Activated CD4-positive, alpha-beta T cell treated with anti-CD3 and anti-CD28 coated beads, Interleukin-2, amount 10 ng/mL, durations not matched to agents 24 days and 14 days (primary cell): Measurements from ENCODE around the gene ABLIM2. TPM values are rescaled to one million over a fixed set of nuclear protein-coding genes. Genes with fewer than 3 reads are reported as not detected.
A peak's percentile ranks its signal among the peaks of the same experiment; 100 is the strongest.

ENCODE experiments used
- DNase-seq: peaks from one replicate; pipeline ENCODE4 v3.0.0; 2022
- H3K27ac Mint-ChIP-seq: one replicate; pipeline ENCODE4 v1.8.0; 2022; ENCODE audit warnings: mild to moderate bottlenecking, mixed read lengths
- H3K27me3 Mint-ChIP-seq: one replicate; pipeline ENCODE4 v1.8.0; 2022; ENCODE audit warnings: mixed read lengths
- H3K36me3 Mint-ChIP-seq: one replicate; pipeline ENCODE4 v1.8.0; 2022; ENCODE audit warnings: low read depth, mild to moderate bottlenecking, mixed read lengths
- H3K4me1 Mint-ChIP-seq: one replicate; pipeline ENCODE4 v1.8.0; 2021; ENCODE audit warnings: mixed read lengths
- H3K4me3 Mint-ChIP-seq: one replicate; pipeline ENCODE4 v1.8.0; 2022; ENCODE audit warnings: mild to moderate bottlenecking, moderate library complexity, mixed read lengths
- H3K9me3 Mint-ChIP-seq: one replicate; pipeline ENCODE4 v1.8.0; 2021; ENCODE audit warnings: mixed read lengths
- intact Hi-C: fragments of 100-400 bp; cut with micrococcal nuclease; formaldehyde crosslinking; loops from one replicate; pipeline ENCODE4 v1.15.1; 2023
- total RNA-seq: library from RNA; stranded (reverse); gene quantifications from 2 replicates; pipeline ENCODE4 v1.2.3, GENCODE V29; 2022

The ABLIM2 gene
- total RNA-seq, 1 donor from 2014 or later: 0.63 TPM

DNA sequence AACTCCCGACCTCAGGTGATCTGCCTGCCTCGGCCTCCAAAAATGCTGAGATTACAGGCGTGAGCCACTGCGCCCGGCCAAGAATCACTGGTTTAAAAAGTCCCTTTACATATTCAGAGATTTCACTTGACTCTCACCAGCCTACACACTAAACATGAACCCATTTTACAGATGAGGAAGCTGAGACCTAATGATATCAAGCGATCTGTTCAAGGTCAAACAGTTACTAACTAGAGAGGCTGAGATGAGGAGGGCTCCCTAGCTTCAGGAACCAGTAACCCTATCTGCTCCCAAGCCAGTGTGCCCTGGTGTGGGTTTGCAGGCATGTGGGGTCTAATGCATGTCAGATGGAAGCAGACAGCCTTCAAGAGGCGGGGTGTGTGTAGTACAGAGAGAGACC, 159.3 kb downstream of the ABLIM2 start:
- no peak for DNase-seq
- intact Hi-C loops: no loop called here
- H3K27ac Mint-ChIP-seq: no peak overlapping the region

DNA sequence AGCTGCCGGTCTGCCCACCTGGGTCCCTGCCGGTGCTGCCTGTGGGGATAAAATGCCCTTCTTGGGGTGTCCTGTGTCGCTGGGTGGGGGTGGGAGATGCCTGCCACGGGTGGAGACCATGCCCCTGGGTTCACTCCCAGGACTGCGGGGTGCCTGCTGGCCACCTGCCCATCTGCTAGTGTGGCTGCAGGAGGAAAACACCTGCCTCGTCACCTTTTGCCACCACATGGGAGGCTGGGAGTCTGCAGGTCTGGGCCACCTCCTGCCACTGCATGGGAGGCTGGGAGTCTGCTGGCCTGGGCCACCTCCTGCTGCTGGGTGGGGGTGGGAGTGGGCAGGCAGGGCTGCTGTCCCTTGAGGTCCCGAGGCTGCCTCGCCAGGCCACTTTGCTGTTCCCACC, 160.2 kb downstream of the ABLIM2 start:
- intact Hi-C loops: no loop called here
- Mint-ChIP-seq H3K27ac (no peak overlapping the region), H3K27me3 (peaks cover 5% of the 10 kb centered on the region), H3K4me1 (no peaks in the 10 kb centered on the region), H3K9me3 (no peaks in the 10 kb centered on the region), H3K36me3 (no peaks in the 10 kb centered on the region), H3K4me3 (no peak overlapping the region)
- no peak for DNase-seq

More for the DNA sequence above, 159.3 kb downstream of the ABLIM2 start:
- H3K27me3 Mint-ChIP-seq: peaks cover 5% of the 10 kb centered on the region
- H3K4me3 Mint-ChIP-seq: no peak overlapping the region
- H3K9me3 Mint-ChIP-seq: no peaks in the 10 kb centered on the region
- H3K36me3 Mint-ChIP-seq: no peaks in the 10 kb centered on the region
- no peaks in the 10 kb centered on the region for H3K4me1 Mint-ChIP-seq

DNA sequence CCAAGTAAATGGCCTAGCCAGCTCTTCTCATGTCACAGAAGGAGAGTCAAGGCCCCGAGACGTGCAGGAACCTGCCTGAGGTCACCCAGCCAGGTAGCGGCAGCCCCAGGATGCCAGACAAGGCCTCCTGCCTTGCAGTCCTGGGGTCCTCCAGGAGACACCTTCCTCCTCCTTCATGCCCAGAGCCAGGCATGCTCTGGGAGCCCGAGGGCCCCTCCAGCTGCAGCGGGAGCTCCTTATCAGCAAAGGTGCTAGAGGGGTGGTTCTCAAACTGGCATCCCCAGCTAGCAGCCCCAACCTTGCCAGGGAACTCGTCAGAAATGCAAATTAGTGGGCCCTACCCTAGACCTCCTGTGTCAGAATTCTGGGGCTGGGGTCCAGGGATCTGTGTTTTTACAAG, 162.7 kb downstream of the ABLIM2 start:
- intact Hi-C loops: no loop called here
- H3K27me3 Mint-ChIP-seq: peaks cover 5% of the 10 kb centered on the region
- no peak overlapping the region for H3K4me3 Mint-ChIP-seq
- no peak for DNase-seq
- H3K36me3 Mint-ChIP-seq: no peaks in the 10 kb centered on the region
- H3K27ac Mint-ChIP-seq: no peak overlapping the region
- no peaks in the 10 kb centered on the region for H3K9me3 Mint-ChIP-seq
- no peaks in the 10 kb centered on the region for H3K4me1 Mint-ChIP-seq

DNA sequence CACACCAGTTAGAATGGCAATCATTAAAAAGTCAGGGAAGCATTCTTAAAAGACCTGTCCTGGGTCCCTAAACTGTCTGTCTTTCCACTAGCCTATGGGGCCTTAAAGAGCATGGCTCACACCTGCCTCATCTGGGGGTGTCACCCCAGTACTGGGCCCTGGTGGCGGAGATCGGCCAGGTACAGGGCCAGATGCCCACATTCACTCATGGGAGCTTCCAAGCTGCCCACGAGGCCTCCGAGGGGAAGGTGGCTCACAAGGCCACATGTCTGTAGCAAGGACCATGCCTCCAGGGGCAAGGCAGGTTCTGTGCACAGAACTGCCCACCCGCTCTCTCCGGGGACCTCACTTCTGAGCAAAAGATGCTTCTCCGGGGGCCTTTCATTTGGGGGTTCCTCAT, 163.5 kb downstream of the ABLIM2 start:
- DNase-seq: no peak
- intact Hi-C loops: no loop called here
- H3K27ac Mint-ChIP-seq: no peak overlapping the region
- H3K27me3 Mint-ChIP-seq: peaks cover 5% of the 10 kb centered on the region
- H3K9me3 Mint-ChIP-seq: no peaks in the 10 kb centered on the region
- H3K4me3 Mint-ChIP-seq: no peak overlapping the region
- H3K36me3 Mint-ChIP-seq: no peaks in the 10 kb centered on the region
- H3K4me1 Mint-ChIP-seq: no peaks in the 10 kb centered on the region

DNA sequence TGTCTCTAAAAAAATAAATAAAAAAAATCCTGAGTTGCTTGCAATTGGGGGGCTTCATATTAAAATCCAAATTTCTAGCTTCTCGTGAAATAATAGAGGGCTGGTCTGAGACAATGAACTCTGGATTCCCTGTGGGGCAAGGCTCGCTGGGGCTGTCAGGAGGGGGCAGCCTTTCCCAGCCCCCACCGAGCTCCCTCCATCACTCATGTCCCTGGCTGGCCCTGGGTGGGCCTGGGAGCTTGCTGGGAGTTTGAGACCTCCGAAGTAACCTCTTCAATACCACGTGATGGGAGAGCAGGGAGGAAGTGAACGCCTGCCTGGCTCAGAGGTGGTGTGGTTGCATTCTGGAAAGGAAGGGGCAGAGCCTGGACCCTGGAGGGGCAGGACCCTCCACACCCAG, 164.9 kb downstream of the ABLIM2 start:
- no peaks in the 10 kb centered on the region for H3K36me3 Mint-ChIP-seq
- no peak for DNase-seq
- H3K9me3 Mint-ChIP-seq: no peaks in the 10 kb centered on the region
- no peak overlapping the region for H3K27ac Mint-ChIP-seq
- no peaks in the 10 kb centered on the region for H3K4me1 Mint-ChIP-seq
- H3K4me3 Mint-ChIP-seq: no peak overlapping the region
- intact Hi-C loops: no loop called here
- peaks cover 5% of the 10 kb centered on the region for H3K27me3 Mint-ChIP-seq

DNA sequence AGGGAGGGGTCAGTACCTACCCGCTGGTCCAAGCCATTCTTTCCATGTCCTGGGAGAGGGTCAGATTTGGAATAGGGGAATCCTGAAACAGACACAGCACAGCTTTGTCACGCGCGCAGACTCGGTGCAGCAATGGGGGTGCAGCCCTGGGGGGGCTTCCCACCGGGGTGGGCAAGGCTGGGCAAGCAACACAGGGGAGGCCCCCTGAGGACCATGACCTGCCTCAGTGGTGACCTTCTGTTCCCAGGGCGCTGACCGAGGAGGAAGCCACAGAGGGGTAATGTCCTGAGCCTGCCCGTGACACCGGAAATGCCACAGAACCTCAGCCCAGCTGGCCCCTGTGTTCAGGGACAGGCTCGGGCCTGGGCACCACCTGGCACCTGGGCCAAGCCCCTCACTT, 165.8 kb downstream of the ABLIM2 start:
- H3K9me3 Mint-ChIP-seq: no peaks in the 10 kb centered on the region
- no peak overlapping the region for H3K27ac Mint-ChIP-seq
- DNase-seq: no peak
- H3K4me3 Mint-ChIP-seq: no peak overlapping the region
- intact Hi-C loops: no loop called here
- H3K36me3 Mint-ChIP-seq: no peaks in the 10 kb centered on the region
- no peaks in the 10 kb centered on the region for H3K4me1 Mint-ChIP-seq
- peaks cover 4% of the 10 kb centered on the region for H3K27me3 Mint-ChIP-seq

DNA sequence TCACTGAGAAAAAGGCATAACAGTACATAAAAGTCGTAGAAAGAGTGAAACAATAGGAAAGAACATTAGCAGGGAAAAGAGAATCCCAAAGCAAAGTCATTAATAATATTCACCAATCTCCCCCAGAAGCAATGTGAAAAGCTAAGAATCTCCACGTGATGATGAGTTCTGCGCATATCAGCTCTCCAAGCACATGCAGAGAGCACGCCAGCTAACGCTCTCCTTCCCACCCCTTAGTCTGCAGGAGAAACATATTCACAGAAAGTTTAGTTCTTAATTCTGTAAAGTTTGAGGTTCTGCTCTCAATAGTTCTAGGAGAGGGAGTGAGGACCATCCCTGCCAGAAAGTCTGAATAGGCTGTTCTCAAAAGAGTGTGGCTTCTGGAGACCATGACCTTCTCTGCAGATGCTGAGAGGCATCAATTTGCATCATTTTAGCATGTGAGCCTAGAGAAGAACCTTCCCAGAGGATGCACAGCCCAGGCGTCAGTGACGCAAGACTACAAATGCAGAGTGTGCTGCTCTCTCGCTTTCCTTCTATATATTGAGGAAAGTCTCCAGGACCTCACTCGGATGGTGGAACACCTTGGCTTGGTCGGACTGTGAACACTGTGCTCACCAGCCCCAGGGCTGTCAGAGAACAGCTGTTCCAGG, 167.7 kb downstream of the ABLIM2 start:
- no peak overlapping the region for H3K4me3 Mint-ChIP-seq
- no peaks in the 10 kb centered on the region for H3K36me3 Mint-ChIP-seq
- H3K27me3 Mint-ChIP-seq: no peaks in the 10 kb centered on the region
- peaks cover under 1% of the 10 kb centered on the region for H3K4me1 Mint-ChIP-seq
- H3K9me3 Mint-ChIP-seq: no peaks in the 10 kb centered on the region
- no peak overlapping the region for H3K27ac Mint-ChIP-seq
- DNase-seq: no peak
- intact Hi-C loops: no loop called here

DNA sequence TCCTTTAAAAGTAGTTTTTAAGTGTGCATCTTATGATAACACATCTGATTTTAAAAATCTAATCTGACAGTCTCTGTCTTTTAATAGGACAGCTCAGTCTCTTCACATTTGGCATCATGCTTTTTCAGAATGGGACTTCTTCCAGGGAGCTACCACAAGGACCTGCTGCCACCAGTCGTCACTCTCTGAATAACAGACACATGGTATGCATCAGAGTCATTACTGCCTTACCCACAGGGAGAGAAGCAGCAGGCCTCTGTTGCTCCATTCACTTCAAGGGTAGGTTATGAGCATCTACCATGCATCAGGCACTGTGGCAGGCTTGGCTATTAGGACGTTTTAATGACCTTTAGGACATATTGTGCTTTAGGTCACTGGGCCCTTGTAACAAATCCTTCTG, 169.0 kb downstream of the ABLIM2 start:
- no peak overlapping the region for H3K4me3 Mint-ChIP-seq
- no peaks in the 10 kb centered on the region for H3K9me3 Mint-ChIP-seq
- no peak overlapping the region for H3K27ac Mint-ChIP-seq
- intact Hi-C loops: no loop called here
- H3K36me3 Mint-ChIP-seq: no peaks in the 10 kb centered on the region
- peaks cover 1% of the 10 kb centered on the region for H3K27me3 Mint-ChIP-seq
- no peak for DNase-seq
- peaks cover 4% of the 10 kb centered on the region for H3K4me1 Mint-ChIP-seq

DNA sequence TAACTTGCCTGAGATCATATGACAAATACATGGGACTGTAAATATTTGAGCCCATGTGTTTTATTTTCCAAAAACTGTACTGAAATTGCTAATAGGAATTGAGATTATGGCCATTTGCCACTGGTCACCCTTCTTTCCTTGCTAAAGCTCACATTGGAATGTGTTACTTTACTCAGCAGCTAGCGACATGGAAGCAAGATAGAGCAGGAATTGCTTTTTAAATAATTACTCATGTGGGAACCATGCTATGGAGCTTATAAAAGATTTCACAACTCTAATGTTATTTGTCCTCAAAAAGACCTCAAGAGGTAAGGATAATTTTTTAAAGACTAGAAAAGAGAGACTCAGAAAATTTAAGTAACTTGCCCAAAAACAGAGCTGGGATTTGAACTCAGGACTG, 170.2 kb downstream of the ABLIM2 start:
- intact Hi-C loops: no loop called here
- H3K27me3 Mint-ChIP-seq: peaks cover 1% of the 10 kb centered on the region
- H3K27ac Mint-ChIP-seq: no peak overlapping the region
- DNase-seq: no peak
- no peak overlapping the region for H3K4me3 Mint-ChIP-seq
- H3K36me3 Mint-ChIP-seq: no peaks in the 10 kb centered on the region
- H3K4me1 Mint-ChIP-seq: peaks cover 4% of the 10 kb centered on the region
- H3K9me3 Mint-ChIP-seq: no peaks in the 10 kb centered on the region

DNA sequence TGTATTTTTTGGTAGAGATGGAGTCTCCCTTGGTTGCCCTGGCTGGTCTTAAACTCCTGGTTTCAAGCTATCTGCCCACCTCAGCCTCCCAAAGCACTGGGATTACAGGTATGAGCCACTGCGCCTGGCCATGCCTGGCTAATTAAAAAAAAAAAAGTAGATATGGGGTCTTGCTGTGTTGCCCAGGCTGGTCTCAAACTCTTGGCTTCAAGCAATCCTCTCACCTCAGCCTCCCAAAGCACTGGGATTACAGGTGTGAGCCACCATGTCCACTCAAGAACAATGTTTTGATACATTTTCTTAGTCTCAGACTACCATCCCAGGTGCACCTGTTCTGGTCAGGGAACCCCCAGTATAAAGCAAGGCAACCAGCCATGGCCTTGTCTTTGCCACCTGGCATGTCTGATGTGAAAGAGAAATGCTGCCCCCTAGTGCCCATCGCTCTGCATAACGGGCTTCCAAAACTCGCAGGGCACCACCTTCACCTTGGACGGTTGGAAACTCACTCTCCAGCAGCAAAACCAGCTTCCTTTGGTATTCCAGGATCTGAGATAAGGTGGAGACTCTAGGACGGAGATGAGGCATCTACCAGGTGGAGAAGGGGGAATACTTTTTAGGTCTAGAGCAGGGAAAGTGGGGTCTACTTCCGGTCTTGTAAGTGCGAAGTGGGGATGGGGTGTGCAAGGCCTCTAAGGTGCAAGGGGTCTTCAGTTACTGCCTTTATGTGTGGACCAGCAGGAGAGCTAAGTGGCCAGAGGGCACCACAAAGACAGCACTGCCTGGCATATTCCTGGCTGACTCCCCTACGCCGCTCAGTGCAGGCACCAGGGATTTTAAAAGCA, 171.2 kb downstream of the ABLIM2 start:
- intact Hi-C loops: loop anchor here (1.0 kb wide), 3 partner anchors 49 to 183 kb away; no protein-coding TSS in a partner anchor
- peaks cover 4% of the 10 kb centered on the region for H3K4me1 Mint-ChIP-seq
- DNase-seq: peak; percentile 93
- H3K27me3 Mint-ChIP-seq: peaks cover 1% of the 10 kb centered on the region
- H3K36me3 Mint-ChIP-seq: no peaks in the 10 kb centered on the region
- H3K9me3 Mint-ChIP-seq: no peaks in the 10 kb centered on the region
- no peak overlapping the region for H3K4me3 Mint-ChIP-seq
- no peak overlapping the region for H3K27ac Mint-ChIP-seq

DNA sequence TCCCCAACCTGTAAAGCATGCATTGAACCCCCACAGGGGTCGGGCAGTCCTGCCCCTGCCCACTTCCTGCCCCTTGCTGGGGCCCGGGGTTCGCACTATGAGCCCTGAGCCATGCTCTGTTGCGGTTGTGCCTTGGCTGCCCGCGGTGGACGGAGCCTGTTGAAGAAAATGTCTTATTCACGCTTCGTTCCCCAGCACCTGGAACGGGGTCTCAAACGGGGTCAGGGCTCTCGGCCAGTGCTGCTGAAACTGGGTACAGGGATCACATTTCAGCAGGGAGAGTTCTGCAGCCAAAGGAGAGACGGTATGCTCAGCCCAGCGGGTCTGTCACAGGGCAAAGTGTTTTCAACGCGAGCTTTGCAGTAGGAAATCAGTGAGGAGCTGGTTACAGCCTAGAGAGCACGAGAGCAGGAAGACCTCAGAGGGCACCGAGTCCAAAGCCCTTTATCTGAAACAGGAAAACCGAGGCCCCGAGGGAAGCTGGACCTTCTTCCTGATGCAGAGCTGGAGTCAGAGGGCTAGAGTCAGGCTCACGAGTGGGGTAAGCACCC, 172.6 kb downstream of the ABLIM2 start:
- no peak for DNase-seq
- no peak overlapping the region for H3K27ac Mint-ChIP-seq
- H3K4me1 Mint-ChIP-seq: peaks cover 4% of the 10 kb centered on the region
- intact Hi-C loops: no loop called here
- H3K27me3 Mint-ChIP-seq: peaks cover 1% of the 10 kb centered on the region
- no peaks in the 10 kb centered on the region for H3K9me3 Mint-ChIP-seq
- H3K36me3 Mint-ChIP-seq: no peaks in the 10 kb centered on the region
- H3K4me3 Mint-ChIP-seq: no peak overlapping the region

DNA sequence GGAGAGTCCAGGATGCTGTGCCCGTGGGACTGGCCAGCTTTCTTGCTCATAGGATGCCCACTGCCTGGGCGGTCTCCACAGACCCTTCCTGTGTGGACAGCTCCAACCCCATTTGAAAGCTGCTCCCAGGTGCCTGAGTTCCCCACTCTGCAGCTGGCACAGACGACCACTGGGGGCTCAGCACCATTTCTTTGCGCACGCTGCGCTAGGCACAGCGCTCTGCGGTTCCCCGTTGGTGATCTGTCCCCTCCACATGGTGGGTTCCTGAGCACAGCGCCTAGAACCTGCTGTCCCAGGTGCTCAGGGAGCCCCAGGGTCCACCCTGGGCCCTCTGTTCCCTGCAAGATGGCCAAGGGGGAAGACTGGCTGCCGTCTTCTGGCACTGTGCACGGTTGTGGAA, 173.5 kb downstream of the ABLIM2 start:
- no peak for DNase-seq
- Mint-ChIP-seq H3K4me3 (no peak overlapping the region), H3K9me3 (no peaks in the 10 kb centered on the region), H3K27ac (no peak overlapping the region), H3K4me1 (peaks cover 4% of the 10 kb centered on the region), H3K36me3 (no peaks in the 10 kb centered on the region), H3K27me3 (peaks cover 1% of the 10 kb centered on the region)
- intact Hi-C loops: no loop called here

DNA sequence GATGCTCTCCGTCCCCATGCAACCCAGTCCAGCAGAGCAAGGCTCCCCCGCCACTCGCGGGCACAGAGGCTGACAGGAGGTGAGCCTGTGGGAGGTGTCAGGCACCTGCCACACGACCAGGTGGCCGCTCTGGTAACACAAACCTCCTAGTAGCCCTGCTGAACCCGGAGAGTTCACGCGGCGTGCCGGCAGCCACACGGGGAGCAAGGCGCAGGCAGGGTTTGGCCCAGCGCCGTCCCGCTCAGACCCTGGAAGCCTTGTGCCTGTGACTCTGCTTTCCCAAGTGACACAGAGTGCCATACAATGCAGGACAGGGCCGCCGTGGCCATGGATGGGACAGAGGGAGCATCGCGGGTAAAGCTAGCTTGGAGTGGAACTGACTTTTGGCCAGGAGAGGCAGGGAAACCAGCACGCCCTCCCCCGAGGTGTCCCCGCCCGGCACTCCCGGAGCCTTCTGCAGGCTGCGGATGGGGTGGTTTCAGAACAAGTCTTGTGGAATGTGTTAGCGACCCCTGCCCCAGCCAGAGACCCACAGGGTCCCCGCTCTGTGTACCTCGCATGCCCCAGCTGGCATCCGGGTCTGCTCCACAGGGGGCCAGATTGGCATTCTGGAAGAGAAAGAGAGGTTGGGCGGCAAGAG, 174.2 kb downstream of the ABLIM2 start:
- no peaks in the 10 kb centered on the region for H3K36me3 Mint-ChIP-seq
- H3K9me3 Mint-ChIP-seq: no peaks in the 10 kb centered on the region
- no peak overlapping the region for H3K27ac Mint-ChIP-seq
- H3K4me1 Mint-ChIP-seq: peaks cover 6% of the 10 kb centered on the region
- peaks cover 1% of the 10 kb centered on the region for H3K27me3 Mint-ChIP-seq
- DNase-seq: no peak
- intact Hi-C loops: no loop called here
- H3K4me3 Mint-ChIP-seq: no peak overlapping the region

DNA sequence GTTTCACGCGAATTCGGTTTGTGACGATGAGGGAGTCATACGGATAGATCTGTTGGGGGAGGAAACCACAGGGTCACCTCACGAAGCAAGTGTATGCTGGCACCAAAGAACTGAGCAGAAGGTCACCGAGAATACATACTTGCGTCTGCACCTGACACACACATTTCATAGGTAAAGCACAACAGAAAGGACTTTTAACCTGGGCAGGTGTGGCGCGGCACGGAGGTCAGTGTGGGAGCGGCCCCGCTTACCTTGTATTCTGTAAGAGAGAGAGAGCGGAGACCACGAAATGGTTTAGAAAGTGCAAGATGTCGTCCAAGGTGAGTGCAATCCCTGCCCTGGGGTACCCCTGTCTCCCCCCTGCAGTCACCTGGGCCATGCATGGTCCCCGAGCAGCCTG, 175.3 kb downstream of the ABLIM2 start:
- Mint-ChIP-seq H3K9me3 (no peaks in the 10 kb centered on the region), H3K4me3 (no peak overlapping the region), H3K4me1 (peaks cover 10% of the 10 kb centered on the region), H3K27ac (no peak overlapping the region), H3K36me3 (no peaks in the 10 kb centered on the region), H3K27me3 (peaks cover 1% of the 10 kb centered on the region)
- intact Hi-C loops: no loop called here
- no peak for DNase-seq
